ENCODE results near the gene PER1. TPM values are rescaled to one million over a fixed set of nuclear protein-coding genes. Genes with fewer than 3 reads are reported as not detected.

PER1 gene
- total and polyA plus RNA-seq, 9 of the 15 experiments (the other 6 are each of a cell fraction or from before 2014, with no cell fraction given), result 0.13 to 26.0 (median 3.4) TPM

- TF ChIP-seq GTF2A2 (tag; IDR thresholded peaks at IDR 0.05), result no peak
- peak; percentile 83 for TF ChIP-seq FIP1L1 (IDR thresholded peaks at IDR 0.05; ENCODE audit: low read depth, low read length, poor library complexity, severe bottlenecking)
- TF ChIP-seq PRMT5 (CRISPR knock-in tag; IDR thresholded peaks at IDR 0.05), result no peak
- TF ChIP-seq MCM5 (IDR thresholded peaks at IDR 0.05; ENCODE audit: low read depth), result no peak
- no peak for TF ChIP-seq ZBTB12 (CRISPR knock-in tag; IDR thresholded peaks at IDR 0.05)
- no peak for TF ChIP-seq E4F1 (CRISPR knock-in tag; IDR thresholded peaks at IDR 0.05; ENCODE audit: borderline replicate concordance)
- TF ChIP-seq CBX2 (IDR thresholded peaks at IDR 0.05; ENCODE audit: insufficient read depth, low read length, poor library complexity, severe bottlenecking), result no peak
- TF ChIP-seq MEIS2 (IDR thresholded peaks at IDR 0.05; ENCODE audit: partially characterized antibody), result no peak
- TF ChIP-seq E2F4 (CRISPR knock-in tag; IDR thresholded peaks at IDR 0.05; ENCODE audit: low read depth), result no peak
- no peak for TF ChIP-seq ZNF740 (CRISPR knock-in tag; IDR thresholded peaks at IDR 0.05)
- TF ChIP-seq ZNF740 (tag; IDR thresholded peaks at IDR 0.05), result no peak
- TF ChIP-seq ZNF274 (IDR thresholded peaks at IDR 0.05; ENCODE audit: borderline replicate concordance, low read depth, low read length), result no peak
- TF ChIP-seq NKRF (IDR thresholded peaks at IDR 0.05; ENCODE audit: borderline replicate concordance), result no peak
- TF ChIP-seq CGGBP1 (CRISPR knock-in tag; IDR thresholded peaks at IDR 0.05), result no peak
- TF ChIP-seq HDAC1 (IDR thresholded peaks at IDR 0.05), result peak in 1 of 2 experiments; percentile 48; a peak in 2 of 4 replicates
- TF ChIP-seq CREB3 (tag; conservative IDR thresholded peaks at IDR 0.05; ENCODE audit: low read depth), result no peak
- TF ChIP-seq SNIP1 (IDR thresholded peaks at IDR 0.05; ENCODE audit: low read depth), result no peak
- no peak for TF ChIP-seq ZKSCAN8 (CRISPR knock-in tag; IDR thresholded peaks at IDR 0.05)
These were observed 30.4 kb downstream of the PER1 start (continued) for GRCh38 chr17:8121681-8122421.

Measured in K562 (cell line).